ENCODE results near the gene DYRK1B. TPM values are rescaled to one million over a fixed set of nuclear protein-coding genes. Genes with fewer than 3 reads are reported as not detected.
"Not testable (repeated sequence)": the region's sequence is repeated elsewhere in the genome, so short reads cannot be mapped to it uniquely, and the experiment has no call there.

DYRK1B gene
- polyA plus RNA-seq, 2 of the 4 experiments (the other 2 are of a cell fraction) = 13.8 to 18.6 TPM

DNA sequence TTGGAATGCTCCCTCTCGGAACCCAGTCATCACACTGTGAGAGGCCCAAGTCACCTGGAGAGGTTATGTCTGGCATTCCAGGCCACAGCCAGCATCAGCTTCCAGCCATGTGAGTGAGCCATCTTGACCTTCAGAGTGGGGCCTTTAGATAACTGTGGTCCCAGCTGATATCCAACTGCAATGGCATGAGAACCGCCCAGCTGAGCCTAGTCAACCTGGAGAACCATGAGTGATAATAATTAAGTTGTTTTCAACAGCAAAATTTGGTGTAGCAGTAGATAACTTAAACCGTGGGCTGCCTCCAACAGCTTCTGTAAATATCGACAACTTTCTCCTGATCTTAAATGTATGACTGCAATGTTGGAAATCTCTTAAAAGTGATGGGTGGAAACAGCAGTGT is 24.6 kb downstream of the DYRK1B start:
- no peaks in the 10 kb centered on the region for H3K4me1 ChIP-seq
- H3K4me3 ChIP-seq = no peak overlapping the region
- no peak for DNase-seq (ENCODE audit: low read depth in 1 of 2, low spot score in 1 of 2)
- no peak overlapping the region for H3K4me2 ChIP-seq
- ChIA-PET CTCF (interaction anchor here (0.6 to 2.1 kb wide), 12 partner anchors 9 to 346 kb away, joined by 3 to 11 read pairs (median 4); no protein-coding TSS in a partner anchor), POLR2A (interaction anchor here (1.1 kb wide), 1 partner anchor 12 kb away, joined by 4 read pairs; no protein-coding TSS in a partner anchor)
- TF ChIP-seq, protein P1, sequence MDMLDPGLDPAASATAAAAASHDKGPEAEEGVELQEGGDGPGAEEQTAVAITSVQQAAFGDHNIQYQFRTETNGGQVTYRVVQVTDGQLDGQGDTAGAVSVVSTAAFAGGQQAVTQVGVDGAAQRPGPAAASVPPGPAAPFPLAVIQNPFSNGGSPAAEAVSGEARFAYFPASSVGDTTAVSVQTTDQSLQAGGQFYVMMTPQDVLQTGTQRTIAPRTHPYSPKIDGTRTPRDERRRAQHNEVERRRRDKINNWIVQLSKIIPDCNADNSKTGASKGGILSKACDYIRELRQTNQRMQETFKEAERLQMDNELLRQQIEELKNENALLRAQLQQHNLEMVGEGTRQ (IDR thresholded peaks at IDR 0.05) = no peak
- TF ChIP-seq, protein P2, sequence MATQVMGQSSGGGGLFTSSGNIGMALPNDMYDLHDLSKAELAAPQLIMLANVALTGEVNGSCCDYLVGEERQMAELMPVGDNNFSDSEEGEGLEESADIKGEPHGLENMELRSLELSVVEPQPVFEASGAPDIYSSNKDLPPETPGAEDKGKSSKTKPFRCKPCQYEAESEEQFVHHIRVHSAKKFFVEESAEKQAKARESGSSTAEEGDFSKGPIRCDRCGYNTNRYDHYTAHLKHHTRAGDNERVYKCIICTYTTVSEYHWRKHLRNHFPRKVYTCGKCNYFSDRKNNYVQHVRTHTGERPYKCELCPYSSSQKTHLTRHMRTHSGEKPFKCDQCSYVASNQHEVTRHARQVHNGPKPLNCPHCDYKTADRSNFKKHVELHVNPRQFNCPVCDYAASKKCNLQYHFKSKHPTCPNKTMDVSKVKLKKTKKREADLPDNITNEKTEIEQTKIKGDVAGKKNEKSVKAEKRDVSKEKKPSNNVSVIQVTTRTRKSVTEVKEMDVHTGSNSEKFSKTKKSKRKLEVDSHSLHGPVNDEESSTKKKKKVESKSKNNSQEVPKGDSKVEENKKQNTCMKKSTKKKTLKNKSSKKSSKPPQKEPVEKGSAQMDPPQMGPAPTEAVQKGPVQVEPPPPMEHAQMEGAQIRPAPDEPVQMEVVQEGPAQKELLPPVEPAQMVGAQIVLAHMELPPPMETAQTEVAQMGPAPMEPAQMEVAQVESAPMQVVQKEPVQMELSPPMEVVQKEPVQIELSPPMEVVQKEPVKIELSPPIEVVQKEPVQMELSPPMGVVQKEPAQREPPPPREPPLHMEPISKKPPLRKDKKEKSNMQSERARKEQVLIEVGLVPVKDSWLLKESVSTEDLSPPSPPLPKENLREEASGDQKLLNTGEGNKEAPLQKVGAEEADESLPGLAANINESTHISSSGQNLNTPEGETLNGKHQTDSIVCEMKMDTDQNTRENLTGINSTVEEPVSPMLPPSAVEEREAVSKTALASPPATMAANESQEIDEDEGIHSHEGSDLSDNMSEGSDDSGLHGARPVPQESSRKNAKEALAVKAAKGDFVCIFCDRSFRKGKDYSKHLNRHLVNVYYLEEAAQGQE (IDR thresholded peaks at IDR 0.05) = no peak
- 53% methylated on average over 4 of the region's 4 CpGs for WGBS (ENCODE audit: missing lambda C conversion rate)
- H3K9me3 ChIP-seq = peaks cover 12% of the 10 kb centered on the region; the same call in 2 of the 3 replicates
- FAIRE-seq = peak; percentile 63
- H3K27ac ChIP-seq = no peak overlapping the region
- no peak for ATAC-seq

DNA sequence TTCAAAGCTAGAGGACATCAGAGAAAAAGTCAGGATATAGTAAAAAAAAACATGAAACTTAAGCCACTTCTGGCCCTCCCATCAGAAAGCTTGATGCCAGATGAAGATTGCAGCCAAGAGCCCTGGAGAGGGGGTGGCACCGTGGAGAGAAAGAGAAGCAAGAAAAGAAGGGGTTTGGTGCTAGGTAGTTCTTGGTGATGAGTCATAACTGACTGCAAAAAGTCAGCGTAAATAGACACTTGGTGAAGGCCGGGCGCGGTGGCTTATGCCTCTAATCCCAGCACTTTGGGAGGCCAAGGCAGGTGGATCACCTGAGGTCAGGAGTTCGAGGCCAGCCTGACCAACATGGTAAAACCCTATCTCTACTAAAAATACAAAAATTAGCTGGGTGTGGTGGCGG is 25.3 kb downstream of the DYRK1B start:
- ATAC-seq = 0 out of 6 replicates have a peak, but pooled peaks of 1 of the 2 experiments have one; percentile 17
- POLR2A ChIA-PET = interaction anchor here (0.5 to 1.1 kb wide), 2 partner anchors 12 to 26 kb away, joined by 4 to 5 read pairs; partner anchors contain the start of gene DYRK1B
- WGBS (ENCODE audit: missing lambda C conversion rate) = 27% methylated on average over 7 of the region's 7 CpGs
- not testable (repeated sequence) for H3K4me1 ChIP-seq; H3K4me2 ChIP-seq; H3K27ac ChIP-seq; DNase-seq (ENCODE audit: low read depth in 1 of 2, low spot score in 1 of 2); H3K4me3 ChIP-seq; FAIRE-seq; TF ChIP-seq FOSL2 (IDR thresholded peaks at IDR 0.05)
- TF ChIP-seq FOSL2 (CRISPR knock-in tag; IDR thresholded peaks at IDR 0.05) (peak; percentile 72), NFE2L2 (conservative IDR thresholded peaks at IDR 0.05; ENCODE audit: low read length) (0 out of 2 replicates have a peak, but pooled peaks have one; percentile 18)
- peaks cover 12% of the 10 kb centered on the region; the same call in 2 of the 3 replicates for H3K9me3 ChIP-seq
- CTCF ChIA-PET = interaction anchor here (0.6 to 2.1 kb wide), 11 partner anchors 9 to 346 kb away, joined by 3 to 11 read pairs (median 5); partner anchors contain the start of gene PSMC4

DNA sequence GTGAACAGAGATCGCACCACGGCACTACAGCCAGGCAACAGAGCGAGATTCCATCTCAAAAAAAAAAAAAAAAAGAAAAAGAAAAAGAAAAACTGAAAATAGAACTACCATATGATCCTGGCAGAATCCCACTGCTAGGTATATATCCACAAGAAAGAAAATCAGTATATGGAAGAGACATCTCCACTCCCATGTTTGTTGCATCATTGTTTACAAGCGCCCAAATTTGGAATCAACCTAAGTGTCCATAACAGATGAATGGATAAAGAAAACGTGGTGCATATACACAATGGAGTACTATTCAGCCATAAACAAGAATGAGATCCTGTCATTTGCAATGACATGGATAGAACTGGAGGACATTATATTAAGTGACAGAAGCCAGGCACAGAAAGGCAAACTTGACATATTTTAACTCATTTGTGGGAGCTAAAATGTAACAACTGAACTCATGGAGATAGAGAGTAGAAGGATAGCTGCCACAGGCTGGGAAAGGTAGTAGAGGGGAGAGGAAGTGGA is 26.1 kb downstream of the DYRK1B start:
- no peak for ATAC-seq
- no peak for DNase-seq (ENCODE audit: low read depth in 1 of 2, low spot score in 1 of 2)
- peaks cover 12% of the 10 kb centered on the region; the same call in 2 of the 3 replicates for H3K9me3 ChIP-seq
- no peak overlapping the region for H3K27ac ChIP-seq
- no peak overlapping the region for H3K4me3 ChIP-seq
- peak; percentile 99 for FAIRE-seq
- ChIA-PET CTCF (interaction anchor here (1.3 to 3.1 kb wide), 7 partner anchors 10 to 36 kb away, joined by 3 to 33 read pairs (median 5); no protein-coding TSS in a partner anchor), POLR2A (interaction anchor here (0.5 to 1.1 kb wide), 3 partner anchors 13 to 26 kb away, joined by 4 to 5 read pairs (median 4); partner anchors contain the start of gene DYRK1B)
- TF ChIP-seq NFE2L2 (conservative IDR thresholded peaks at IDR 0.05; ENCODE audit: low read length) (no peak), POLR2A (IDR thresholded peaks at IDR 0.05; ENCODE audit: low read length) (no peak), HOXB5 (CRISPR knock-in tag; IDR thresholded peaks at IDR 0.05) (no peak), ESRRA (IDR thresholded peaks at IDR 0.05; ENCODE audit: borderline replicate concordance, low read length) (no peak), RCOR1 (IDR thresholded peaks at IDR 0.05; ENCODE audit: low read depth, low read length) (no peak), FOSB (CRISPR knock-in tag; IDR thresholded peaks at IDR 0.05) (no peak), EHMT2 (IDR thresholded peaks at IDR 0.05; ENCODE audit: low read depth) (no peak), TFCP2L1 (CRISPR knock-in tag; IDR thresholded peaks at IDR 0.05) (no peak), ZNF302 (CRISPR knock-in tag; IDR thresholded peaks at IDR 0.05) (no peak), FOSL2 (IDR thresholded peaks at IDR 0.05) (no peak), FOSL2 (CRISPR knock-in tag; IDR thresholded peaks at IDR 0.05) (no peak)
- TF ChIP-seq, protein P3, sequence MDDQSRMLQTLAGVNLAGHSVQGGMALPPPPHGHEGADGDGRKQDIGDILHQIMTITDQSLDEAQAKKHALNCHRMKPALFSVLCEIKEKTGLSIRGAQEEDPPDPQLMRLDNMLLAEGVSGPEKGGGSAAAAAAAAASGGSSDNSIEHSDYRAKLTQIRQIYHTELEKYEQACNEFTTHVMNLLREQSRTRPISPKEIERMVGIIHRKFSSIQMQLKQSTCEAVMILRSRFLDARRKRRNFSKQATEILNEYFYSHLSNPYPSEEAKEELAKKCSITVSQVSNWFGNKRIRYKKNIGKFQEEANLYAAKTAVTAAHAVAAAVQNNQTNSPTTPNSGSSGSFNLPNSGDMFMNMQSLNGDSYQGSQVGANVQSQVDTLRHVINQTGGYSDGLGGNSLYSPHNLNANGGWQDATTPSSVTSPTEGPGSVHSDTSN (IDR thresholded peaks at IDR 0.05) = no peak
- TF ChIP-seq, protein P4, sequence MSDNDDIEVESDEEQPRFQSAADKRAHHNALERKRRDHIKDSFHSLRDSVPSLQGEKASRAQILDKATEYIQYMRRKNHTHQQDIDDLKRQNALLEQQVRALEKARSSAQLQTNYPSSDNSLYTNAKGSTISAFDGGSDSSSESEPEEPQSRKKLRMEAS (IDR thresholded peaks at IDR 0.05) = no peak
- TF ChIP-seq, protein P5, sequence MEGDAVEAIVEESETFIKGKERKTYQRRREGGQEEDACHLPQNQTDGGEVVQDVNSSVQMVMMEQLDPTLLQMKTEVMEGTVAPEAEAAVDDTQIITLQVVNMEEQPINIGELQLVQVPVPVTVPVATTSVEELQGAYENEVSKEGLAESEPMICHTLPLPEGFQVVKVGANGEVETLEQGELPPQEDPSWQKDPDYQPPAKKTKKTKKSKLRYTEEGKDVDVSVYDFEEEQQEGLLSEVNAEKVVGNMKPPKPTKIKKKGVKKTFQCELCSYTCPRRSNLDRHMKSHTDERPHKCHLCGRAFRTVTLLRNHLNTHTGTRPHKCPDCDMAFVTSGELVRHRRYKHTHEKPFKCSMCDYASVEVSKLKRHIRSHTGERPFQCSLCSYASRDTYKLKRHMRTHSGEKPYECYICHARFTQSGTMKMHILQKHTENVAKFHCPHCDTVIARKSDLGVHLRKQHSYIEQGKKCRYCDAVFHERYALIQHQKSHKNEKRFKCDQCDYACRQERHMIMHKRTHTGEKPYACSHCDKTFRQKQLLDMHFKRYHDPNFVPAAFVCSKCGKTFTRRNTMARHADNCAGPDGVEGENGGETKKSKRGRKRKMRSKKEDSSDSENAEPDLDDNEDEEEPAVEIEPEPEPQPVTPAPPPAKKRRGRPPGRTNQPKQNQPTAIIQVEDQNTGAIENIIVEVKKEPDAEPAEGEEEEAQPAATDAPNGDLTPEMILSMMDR (IDR thresholded peaks at IDR 0.05) = no peak
- no peak overlapping the region for H3K4me2 ChIP-seq
- H3K4me1 ChIP-seq = no peaks in the 10 kb centered on the region
- WGBS (ENCODE audit: missing lambda C conversion rate) = 13% methylated on average over 5 of the region's 5 CpGs
